Duodenal mucosa (tissue), 2 donors: ENCODE results near the gene ATAT1.
A peak's percentile ranks its signal among the peaks of the same experiment; 100 is the strongest.

Experiments
- H3K27ac ChIP-seq: one replicate; pipeline ENCODE4 v1.7.0; 2013; ENCODE audit warnings: low read depth, low read length
- H3K27me3 ChIP-seq, 2 donors: one replicate each; pipeline ENCODE4 v1.7.0; 2013; ENCODE audit warnings: low read length in 2 of 2, control low read depth in 1 of 2; ENCODE audit not compliant: insufficient read depth in 2 of 2, control insufficient read depth in 1 of 2
- H3K36me3 ChIP-seq, 2 donors: one replicate each; pipeline ENCODE4 v1.7.0; 2013; ENCODE audit warnings: low read length in 2 of 2, control low read depth in 1 of 2; ENCODE audit not compliant: insufficient read depth in 2 of 2, control insufficient read depth in 1 of 2
- H3K4me1 ChIP-seq, 2 donors: one replicate each; pipeline ENCODE4 v1.7.0; 2013; ENCODE audit warnings: low read length in 2 of 2, control low read depth in 1 of 2; ENCODE audit not compliant: insufficient read depth in 2 of 2, control insufficient read depth in 1 of 2
- H3K4me3 ChIP-seq, 2 donors: one replicate each; pipeline ENCODE4 v1.7.0; 2013; ENCODE audit warnings: low read length in 2 of 2, low read depth in 1 of 2
- H3K9ac ChIP-seq, 2 donors: one replicate each; pipeline ENCODE4 v1.7.0; 2013; ENCODE audit warnings: low read length in 2 of 2, low read depth in 1 of 2
- H3K9me3 ChIP-seq, 2 donors: one replicate each; pipeline ENCODE4 v1.7.0; 2013; ENCODE audit warnings: low read length in 2 of 2, control low read depth in 1 of 2; ENCODE audit not compliant: control insufficient read depth in 1 of 2

The ATAT1 gene

GRCh38 chr6:30683980-30684338 is 57.3 kb downstream of the ATAT1 start:
- Histone ChIP-seq H3K9ac (peak overlapping the region; percentile 55 to 72), H3K4me1 (peaks cover 32 to 44% of the 10 kb centered on the region in 2 donors), H3K4me3 (peak overlapping the region; percentile 85 to 92), H3K36me3 (no peaks in the 10 kb centered on the region), H3K27ac (peak overlapping the region; percentile 85), H3K27me3 (no peaks in the 10 kb centered on the region), H3K9me3 (no peaks in the 10 kb centered on the region)

GRCh38 chr6:30684386-30685156 is 57.9 kb downstream of the ATAT1 start:
- H3K9ac ChIP-seq, result peak overlapping the region; percentile 55 to 72
- H3K27me3 ChIP-seq, result no peaks in the 10 kb centered on the region
- no peaks in the 10 kb centered on the region for H3K36me3 ChIP-seq
- H3K9me3 ChIP-seq, result no peaks in the 10 kb centered on the region
- H3K27ac ChIP-seq, result peak overlapping the region; percentile 91
- H3K4me3 ChIP-seq, result peak overlapping the region; percentile 85 to 92
- peaks cover 31 to 45% of the 10 kb centered on the region in 2 donors for H3K4me1 ChIP-seq

GRCh38 chr6:30685157-30686008 is 58.7 kb downstream of the ATAT1 start:
- no peaks in the 10 kb centered on the region for H3K27me3 ChIP-seq
- peak overlapping the region; percentile 85 to 92 for H3K4me3 ChIP-seq
- H3K9me3 ChIP-seq, result no peaks in the 10 kb centered on the region
- H3K9ac ChIP-seq, result peak overlapping the region; percentile 55 to 72
- H3K27ac ChIP-seq, result peak overlapping the region; percentile 91
- H3K36me3 ChIP-seq, result no peaks in the 10 kb centered on the region
- peaks cover 31 to 45% of the 10 kb centered on the region in 2 donors for H3K4me1 ChIP-seq

- Histone ChIP-seq H3K9me3 (no peaks in the 10 kb centered on the region), H3K36me3 (no peaks in the 10 kb centered on the region), H3K9ac (peak within 1 kb of the TSS; percentile 72 to 79), H3K27me3 (no peaks in the 10 kb centered on the region), H3K27ac (peak within 1 kb of the TSS; percentile 91), H3K4me1 (peaks cover 33 to 46% of the 10 kb centered on the region in 2 donors), H3K4me3 (peak within 1 kb of the TSS; percentile 85 to 92)
Measured at GRCh38 chr6:30686009-30686907, 59.6 kb downstream of the ATAT1 start, which contains the start of gene PPP1R18. Gene PPP1R18, minus strand, starts transcription at chr6:30686645. Its CDS starts 627 bp downstream, at chr6:30686018.

- H3K9ac ChIP-seq, result peak overlapping the region; percentile 72 to 79
- peak overlapping the region; percentile 91 for H3K27ac ChIP-seq
- H3K4me3 ChIP-seq, result peak overlapping the region; percentile 85 to 92
- peaks cover 37 to 41% of the 10 kb centered on the region in 2 donors for H3K4me1 ChIP-seq
- H3K27me3 ChIP-seq, result no peaks in the 10 kb centered on the region
- no peaks in the 10 kb centered on the region for H3K9me3 ChIP-seq
- H3K36me3 ChIP-seq, result no peaks in the 10 kb centered on the region
Measured at GRCh38 chr6:30686908-30687658, 60.4 kb downstream of the ATAT1 start.

- peak overlapping the region; percentile 85 to 92 for H3K4me3 ChIP-seq
- peak overlapping the region; percentile 91 for H3K27ac ChIP-seq
- H3K9ac ChIP-seq, result peak overlapping the region; percentile 72 to 79
- H3K27me3 ChIP-seq, result no peaks in the 10 kb centered on the region
- H3K4me1 ChIP-seq, result peaks cover 37% of the 10 kb centered on the region in 2 donors
- H3K9me3 ChIP-seq, result no peaks in the 10 kb centered on the region
- no peaks in the 10 kb centered on the region for H3K36me3 ChIP-seq
Measured at GRCh38 chr6:30687659-30688431, 61.2 kb downstream of the ATAT1 start.

GRCh38 chr6:30688569-30688968 is 61.9 kb downstream of the ATAT1 start:
- Histone ChIP-seq H3K9me3 (no peaks in the 10 kb centered on the region), H3K4me1 (peaks cover 33 to 37% of the 10 kb centered on the region in 2 donors), H3K9ac (peak overlapping the region in 1 of 2 donors; percentile 72), H3K27me3 (no peaks in the 10 kb centered on the region), H3K36me3 (no peaks in the 10 kb centered on the region), H3K4me3 (peak overlapping the region in 1 of 2 donors; percentile 92), H3K27ac (peak overlapping the region; percentile 91)

GRCh38 chr6:30689022-30689865 is 62.6 kb downstream of the ATAT1 start:
- no peaks in the 10 kb centered on the region for H3K27me3 ChIP-seq
- no peak overlapping the region for H3K4me3 ChIP-seq
- H3K27ac ChIP-seq, result no peak overlapping the region
- no peaks in the 10 kb centered on the region for H3K9me3 ChIP-seq
- no peak overlapping the region for H3K9ac ChIP-seq
- H3K4me1 ChIP-seq, result peaks cover 32 to 37% of the 10 kb centered on the region in 2 donors
- no peaks in the 10 kb centered on the region for H3K36me3 ChIP-seq
